Activated naive CD4-positive, alpha-beta T cell treated with anti-CD3 and anti-CD28 coated beads, Interleukin-2, amount 10 ng/mL, durations not matched to agents 7 days and 5 days (primary cell): ENCODE data around the gene MBP.
A peak's percentile ranks its signal among the peaks of the same experiment; 100 is the strongest.

Experiments
- CTCF ChIA-PET: fragments of 350-600 bp; sonication (Branson Sonifier 250); formaldehyde crosslinking; loops from one replicate; lab custom pipeline; 2021; ENCODE audit warnings: antibody characterized with exemption; lab: Charles Lee
- DNase-seq: peaks from one replicate; pipeline ENCODE4 v3.0.0-alpha.2; 2020
- H3K27ac Mint-ChIP-seq: one replicate; pipeline ENCODE4 v1.8.0; 2021; ENCODE audit warnings: mild to moderate bottlenecking, moderate library complexity, mixed read lengths
- H3K27me3 Mint-ChIP-seq: one replicate; pipeline ENCODE4 v1.8.0; 2021; ENCODE audit warnings: mild to moderate bottlenecking, mixed read lengths
- H3K36me3 Mint-ChIP-seq: one replicate; pipeline ENCODE4 v1.8.0; 2021; ENCODE audit warnings: mixed read lengths
- H3K4me1 Mint-ChIP-seq: one replicate; pipeline ENCODE4 v1.8.0; 2021; ENCODE audit warnings: mixed read lengths
- H3K4me3 Mint-ChIP-seq: one replicate; pipeline ENCODE4 v1.8.0; 2021; ENCODE audit warnings: mild to moderate bottlenecking, moderate library complexity, mixed read lengths
- H3K9me3 Mint-ChIP-seq: one replicate; pipeline ENCODE4 v1.8.0; 2021; ENCODE audit warnings: mixed read lengths

Gene MBP

GRCh38 chr18:77119851-77120491 is 12.6 kb downstream of the MBP start:
- Mint-ChIP-seq H3K9me3 (no peaks in the 10 kb centered on the region), H3K27ac (no peak overlapping the region)
- CTCF ChIA-PET: interaction anchor here (0.7 kb wide), 1 partner anchor 66 kb away, joined by 4 read pairs; no protein-coding TSS in a partner anchor

GRCh38 chr18:77119101-77119850 is 13.3 kb downstream of the MBP start:
- Mint-ChIP-seq H3K4me1 (peaks cover 73% of the 10 kb centered on the region), H3K36me3 (peaks cover 57% of the 10 kb centered on the region), H3K9me3 (no peaks in the 10 kb centered on the region), H3K27ac (peak overlapping the region; percentile 55), H3K4me3 (no peak overlapping the region), H3K27me3 (no peaks in the 10 kb centered on the region)
- CTCF ChIA-PET: no interaction called here
- no peak for DNase-seq

More at GRCh38 chr18:77119851-77120491, 12.6 kb downstream of the MBP start:
- Mint-ChIP-seq H3K4me3 (no peak overlapping the region), H3K4me1 (peaks cover 73% of the 10 kb centered on the region), H3K36me3 (peaks cover 59% of the 10 kb centered on the region), H3K27me3 (no peaks in the 10 kb centered on the region)
- DNase-seq: no peak

DNA sequence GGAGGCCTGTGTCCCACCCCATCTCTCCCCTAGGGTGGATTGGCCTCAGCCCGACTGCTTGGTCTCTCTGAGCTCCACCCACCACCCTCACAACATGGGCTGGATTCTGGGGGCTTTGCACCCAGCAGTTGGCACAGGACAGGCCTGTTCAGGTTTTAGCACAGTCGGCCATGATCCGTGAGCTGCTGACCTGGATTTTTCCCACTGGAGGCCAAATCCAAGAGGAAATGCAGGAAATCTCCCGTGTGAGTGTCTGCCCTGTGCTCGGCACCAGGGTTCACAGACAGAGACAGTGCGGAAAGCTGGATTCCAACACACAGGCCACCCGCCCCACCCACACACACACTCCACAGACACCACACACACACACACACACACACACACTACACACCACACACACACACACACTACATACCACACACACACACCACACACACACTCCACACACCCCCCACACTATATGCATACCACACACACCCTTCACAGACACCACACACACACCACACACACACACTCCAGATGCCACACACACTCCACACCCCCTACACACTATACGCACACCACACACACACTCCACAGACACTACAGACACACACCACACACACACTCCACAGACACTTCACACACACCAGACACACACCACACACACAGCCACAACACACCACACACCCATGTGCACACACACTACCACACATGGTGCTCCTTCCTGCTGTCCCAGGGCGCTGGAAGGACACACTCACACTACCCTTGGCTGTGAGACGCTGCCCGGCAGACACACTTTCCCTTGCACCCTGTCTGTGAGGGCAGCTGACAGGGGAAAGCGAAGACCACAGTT is 14.1 kb downstream of the MBP start:
- no peak overlapping the region for H3K4me3 Mint-ChIP-seq
- DNase-seq: no peak
- CTCF ChIA-PET: no interaction called here
- H3K4me1 Mint-ChIP-seq: peaks cover 73% of the 10 kb centered on the region
- H3K9me3 Mint-ChIP-seq: no peaks in the 10 kb centered on the region
- peaks cover 59% of the 10 kb centered on the region for H3K36me3 Mint-ChIP-seq
- H3K27me3 Mint-ChIP-seq: no peaks in the 10 kb centered on the region
- peak overlapping the region; percentile 71 for H3K27ac Mint-ChIP-seq

DNA sequence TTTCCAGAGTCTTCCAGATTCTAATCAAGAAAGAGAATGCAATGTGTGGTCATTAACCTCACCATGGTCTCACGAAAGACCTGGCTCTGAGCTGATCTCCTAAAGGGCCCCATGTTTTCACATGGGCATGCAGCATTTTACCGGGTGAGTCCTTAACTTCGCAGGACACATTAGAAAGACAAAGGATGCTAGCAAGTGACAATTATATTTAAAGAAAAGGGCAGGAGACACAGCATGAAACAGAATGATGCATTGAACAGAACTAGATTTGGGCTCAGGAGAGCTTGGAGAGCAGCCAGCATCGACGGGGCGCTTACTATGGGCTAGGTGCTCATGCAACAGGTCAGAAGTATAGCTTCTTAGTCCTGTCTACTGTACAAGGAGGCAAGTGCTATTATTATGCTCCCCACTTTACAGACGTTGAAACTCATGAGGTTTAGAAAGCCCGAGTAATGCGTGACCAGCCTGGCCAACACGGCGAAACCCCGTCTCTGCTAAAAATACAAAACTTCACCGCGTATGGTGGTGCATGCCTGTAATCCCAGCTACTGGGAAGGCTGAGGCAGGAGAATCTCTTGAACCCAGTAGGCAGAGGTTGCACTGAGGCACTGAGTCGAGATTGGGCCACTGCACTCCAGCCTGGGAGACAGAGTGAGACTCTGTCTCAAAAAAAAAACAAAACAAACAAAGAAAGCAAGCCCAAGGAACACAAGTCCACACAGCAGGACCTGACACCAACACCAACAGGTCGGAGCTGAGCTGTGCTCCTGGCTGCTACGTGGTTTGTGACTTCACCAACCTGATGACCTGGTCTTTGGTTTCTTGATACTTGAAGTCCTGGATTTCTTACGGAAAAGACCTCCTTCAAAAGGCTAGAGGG is 16.1 kb downstream of the MBP start:
- CTCF ChIA-PET: interaction anchor here (1.1 to 2.5 kb wide), 3 partner anchors 8 to 47 kb away, joined by 3 to 10 read pairs (median 3); no protein-coding TSS in a partner anchor
- peaks cover 74% of the 10 kb centered on the region for H3K4me1 Mint-ChIP-seq
- no peaks in the 10 kb centered on the region for H3K9me3 Mint-ChIP-seq
- H3K4me3 Mint-ChIP-seq: no peak overlapping the region
- no peaks in the 10 kb centered on the region for H3K27me3 Mint-ChIP-seq
- H3K36me3 Mint-ChIP-seq: peaks cover 58% of the 10 kb centered on the region
- no peak for DNase-seq
- peak overlapping the region; percentile 49 for H3K27ac Mint-ChIP-seq

GRCh38 chr18:77115192-77115953 is 17.2 kb downstream of the MBP start:
- Mint-ChIP-seq H3K4me1 (peaks cover 76% of the 10 kb centered on the region), H3K27me3 (no peaks in the 10 kb centered on the region), H3K36me3 (peaks cover 58% of the 10 kb centered on the region), H3K27ac (peak overlapping the region; percentile 70), H3K4me3 (no peak overlapping the region), H3K9me3 (no peaks in the 10 kb centered on the region)
- CTCF ChIA-PET: interaction anchor here (1.2 to 2.5 kb wide), 3 partner anchors 9 to 32 kb away, joined by 3 to 10 read pairs (median 4); no protein-coding TSS in a partner anchor
- no peak for DNase-seq

GRCh38 chr18:77114415-77115191 is 18.0 kb downstream of the MBP start:
- no peak for DNase-seq
- Mint-ChIP-seq H3K9me3 (no peaks in the 10 kb centered on the region), H3K4me1 (peaks cover 82% of the 10 kb centered on the region), H3K27ac (peak overlapping the region; percentile 70), H3K36me3 (peaks cover 62% of the 10 kb centered on the region), H3K4me3 (no peak overlapping the region), H3K27me3 (no peaks in the 10 kb centered on the region)
- CTCF ChIA-PET: interaction anchor here (0.7 to 2.5 kb wide), 5 partner anchors 9 to 46 kb away, joined by 3 to 10 read pairs (median 3); no protein-coding TSS in a partner anchor

- H3K36me3 Mint-ChIP-seq: peaks cover 62% of the 10 kb centered on the region
- no peak overlapping the region for H3K4me3 Mint-ChIP-seq
- CTCF ChIA-PET: interaction anchor here (0.7 to 2.5 kb wide), 4 partner anchors 9 to 45 kb away, joined by 3 to 10 read pairs (median 4); no protein-coding TSS in a partner anchor
- no peaks in the 10 kb centered on the region for H3K9me3 Mint-ChIP-seq
- DNase-seq: no peak
- H3K27ac Mint-ChIP-seq: peak overlapping the region; percentile 70
- peaks cover 82% of the 10 kb centered on the region for H3K4me1 Mint-ChIP-seq
- no peaks in the 10 kb centered on the region for H3K27me3 Mint-ChIP-seq
Observed at GRCh38 chr18:77114152-77114414, 18.5 kb downstream of the MBP start.

DNA sequence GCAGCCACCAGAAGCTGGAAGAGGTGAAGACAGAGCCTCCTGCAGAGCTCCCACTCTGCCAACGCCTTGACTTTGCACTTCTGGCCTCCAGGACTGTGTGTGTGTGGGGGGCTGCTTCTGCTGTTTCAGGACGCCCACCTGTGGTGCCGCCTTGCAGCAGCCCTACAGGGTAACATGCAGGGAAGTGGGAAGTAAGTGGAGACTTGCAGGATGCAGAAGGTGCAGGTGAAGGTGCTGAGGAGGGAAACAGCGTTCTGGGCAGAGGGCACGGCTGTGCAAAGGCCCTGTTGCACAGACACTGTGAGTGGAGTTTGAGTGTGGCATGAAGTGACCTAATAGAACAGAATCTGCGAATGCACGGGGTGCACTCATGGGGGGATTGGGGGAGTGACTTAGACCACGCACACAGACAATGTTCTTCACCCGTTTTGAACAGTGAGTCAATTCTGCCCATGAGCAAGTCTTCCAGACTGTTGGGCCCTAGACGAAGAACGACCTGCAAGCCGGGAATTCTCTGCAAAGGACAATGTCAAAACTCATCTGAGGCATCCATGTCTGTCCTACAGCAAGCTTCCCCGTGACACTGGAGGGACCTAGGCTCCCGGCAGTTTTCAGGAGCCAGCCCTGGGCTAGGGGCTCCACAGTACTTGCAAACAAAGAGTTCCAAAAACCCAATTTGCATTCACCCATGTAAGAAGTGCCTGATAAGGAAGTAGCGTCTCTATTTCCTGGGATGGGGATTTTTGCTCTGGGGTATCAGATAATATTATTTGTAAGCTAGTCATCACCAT is 19.0 kb downstream of the MBP start:
- peaks cover 59% of the 10 kb centered on the region for H3K36me3 Mint-ChIP-seq

GRCh38 chr18:77112747-77113092 is 19.9 kb downstream of the MBP start:
- H3K36me3 Mint-ChIP-seq: peaks cover 58% of the 10 kb centered on the region
- CTCF ChIA-PET: no interaction called here
- DNase-seq: no peak
- H3K9me3 Mint-ChIP-seq: no peaks in the 10 kb centered on the region
- no peaks in the 10 kb centered on the region for H3K27me3 Mint-ChIP-seq
- peak overlapping the region; percentile 80 for H3K27ac Mint-ChIP-seq
- no peak overlapping the region for H3K4me3 Mint-ChIP-seq
- peaks cover 92% of the 10 kb centered on the region for H3K4me1 Mint-ChIP-seq

More for the DNA sequence above, 19.0 kb downstream of the MBP start:
- Mint-ChIP-seq H3K27ac (peak overlapping the region; percentile 70), H3K4me1 (peaks cover 85% of the 10 kb centered on the region), H3K9me3 (no peaks in the 10 kb centered on the region), H3K27me3 (no peaks in the 10 kb centered on the region), H3K4me3 (no peak overlapping the region)
- DNase-seq: no peak
- CTCF ChIA-PET: interaction anchor here (0.7 to 2.5 kb wide), 4 partner anchors 8 to 45 kb away, joined by 3 to 10 read pairs (median 4); no protein-coding TSS in a partner anchor

DNA sequence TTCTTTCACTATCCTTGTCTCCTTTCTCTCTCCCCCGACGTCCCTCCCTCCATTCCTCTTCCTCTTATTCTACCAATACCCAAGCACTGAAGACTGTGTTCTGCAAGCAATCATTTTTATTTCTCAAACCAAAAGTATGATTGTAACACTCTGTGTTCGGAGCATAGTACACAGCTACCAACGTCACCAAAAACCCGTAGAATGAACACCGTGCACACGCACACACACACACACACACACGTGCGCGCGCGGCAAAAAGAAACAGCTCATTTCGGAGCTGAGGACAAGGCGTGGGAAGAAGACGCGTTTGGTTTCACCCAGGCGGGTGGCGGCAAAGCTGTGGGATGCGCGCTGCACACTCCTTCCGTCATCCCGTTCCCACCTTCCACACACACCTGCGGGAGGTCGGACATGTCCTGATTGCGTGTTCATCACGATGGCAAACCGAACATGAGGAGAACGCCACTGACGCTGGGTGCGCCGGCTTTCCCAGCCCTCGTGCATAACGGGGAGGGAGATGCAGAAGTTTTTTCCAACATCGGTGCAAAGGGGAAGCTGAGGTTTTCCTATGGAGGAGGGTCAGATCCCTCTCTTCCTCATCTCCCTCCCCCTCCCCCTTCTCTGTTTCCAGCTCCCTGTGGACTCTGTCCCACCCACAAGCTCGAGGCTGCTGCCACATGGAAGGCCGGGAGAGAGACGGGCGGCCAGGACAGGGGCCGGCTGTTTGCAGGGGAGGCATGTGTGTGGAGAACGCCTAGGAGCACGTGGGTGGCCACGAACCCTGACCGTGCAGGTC is 20.4 kb downstream of the MBP start:
- peaks cover 94% of the 10 kb centered on the region for H3K4me1 Mint-ChIP-seq
- H3K9me3 Mint-ChIP-seq: no peaks in the 10 kb centered on the region
- CTCF ChIA-PET: interaction anchor here (1.1 kb wide), 1 partner anchor 85 kb away, joined by 3 read pairs; no protein-coding TSS in a partner anchor
- H3K27ac Mint-ChIP-seq: peak overlapping the region; percentile 82
- H3K27me3 Mint-ChIP-seq: no peaks in the 10 kb centered on the region
- peaks cover 58% of the 10 kb centered on the region for H3K36me3 Mint-ChIP-seq
- H3K4me3 Mint-ChIP-seq: no peak overlapping the region
- no peak for DNase-seq

DNA sequence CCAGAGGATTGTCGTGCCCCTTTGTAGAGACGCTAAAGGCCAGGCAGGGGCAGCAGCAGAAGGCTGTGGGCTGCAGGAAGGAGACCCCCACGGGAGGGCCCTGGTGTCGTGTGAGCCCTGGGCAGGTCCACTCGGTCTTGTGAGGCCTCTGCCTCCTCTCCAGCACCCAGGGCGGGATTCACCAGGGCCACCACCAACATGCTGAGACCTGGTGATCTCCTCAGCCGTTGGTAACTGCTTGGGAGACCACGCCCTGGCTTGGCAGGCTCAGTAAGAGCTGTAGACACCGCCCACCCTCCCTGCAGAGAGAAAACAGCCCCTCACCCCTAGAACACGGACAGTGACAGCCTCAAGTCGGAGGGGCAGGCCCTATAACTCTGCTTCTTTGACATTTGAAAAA is 21.1 kb downstream of the MBP start:
- Mint-ChIP-seq H3K9me3 (peaks cover 1% of the 10 kb centered on the region), H3K27me3 (no peaks in the 10 kb centered on the region), H3K27ac (peak overlapping the region; percentile 82), H3K36me3 (peaks cover 58% of the 10 kb centered on the region), H3K4me3 (no peak overlapping the region), H3K4me1 (peaks cover 95% of the 10 kb centered on the region)
- no peak for DNase-seq
- CTCF ChIA-PET: interaction anchor here (1.1 kb wide), 1 partner anchor 85 kb away, joined by 3 read pairs; no protein-coding TSS in a partner anchor
